Mammary epithelial cell (primary cell): ENCODE data around the gene USP12.

Experiments
- CTCF ChIP-seq, 2 donors: IDR thresholded peaks in 1 of 2; conservative IDR thresholded peaks in 1 of 2; 2 replicates each; pipeline ENCODE4 v1.5.1; 2011 to 2012; ENCODE audit warnings: inconsistent platforms in 2 of 2, low read length in 2 of 2, mild to moderate bottlenecking in 2 of 2, control low read depth in 1 of 2, low read depth in 1 of 2; ENCODE audit not compliant: insufficient read depth in 1 of 2; ENCODE audit errors: extremely low read depth in 1 of 2
- EZH2 ChIP-seq: IDR thresholded peaks from 2 replicates; pipeline ENCODE4 v1.6.1; 2012; ENCODE audit warnings: low read length, inconsistent platforms, borderline replicate concordance

GRCh38 chr13:27151798-27152599 lies 19.6 kb downstream of the USP12 start:
- no peak for TF ChIP-seq CTCF (conservative IDR thresholded peaks at IDR 0.05 in 1 of 2, IDR thresholded peaks at IDR 0.05 in 1 of 2; ENCODE audit: extremely low read depth in 1 of 2, insufficient read depth in 1 of 2, low read depth in 1 of 2, low read length in 2 of 2)
- no peak for TF ChIP-seq EZH2
